Naive thymus-derived CD4-positive, alpha-beta T cell (primary cell): Measurements from ENCODE around the gene MBL2. TPM values are rescaled to one million over a fixed set of nuclear protein-coding genes. Genes with fewer than 3 reads are reported as not detected.

ENCODE experiments used
- ATAC-seq: fragments of 150-1000 bp; cut with Tn5 transposase; 2 replicates; pipeline ENCODE4 v1.10.0; 2021; ENCODE audit warnings: mild to moderate bottlenecking, moderate library complexity
- CTCF ChIA-PET: fragments of 350-600 bp; sonication (Branson Sonifier 250); formaldehyde crosslinking; loops from one replicate; lab custom pipeline; 2021; ENCODE audit warnings: antibody characterized with exemption; lab: Charles Lee
- POLR2A ChIA-PET: fragments of 350-600 bp; sonication (Branson Sonifier 250); formaldehyde crosslinking; loops from one replicate; lab custom pipeline; 2021; ENCODE audit warnings: antibody characterized with exemption, inconsistent platforms; lab: Charles Lee
- DNase-seq, 9 donors: peaks; one replicate each; pipeline versions ENCODE4 v3.0.0 to v3.0.0-alpha.2; 2020 to 2022; ENCODE audit warnings: mixed read lengths in 1 of 9
- H3K27ac ChIP-seq: one replicate; pipeline ENCODE4 v1.7.0; 2013; ENCODE audit warnings: mild to moderate bottlenecking, low read depth, low read length, moderate library complexity
- H3K27me3 ChIP-seq, 2 donors: one replicate each; pipeline ENCODE4 v1.7.0; 2013; ENCODE audit warnings: low read length in 2 of 2, mild to moderate bottlenecking in 2 of 2, moderate library complexity in 2 of 2; ENCODE audit not compliant: control insufficient read depth in 2 of 2, insufficient read depth in 2 of 2
- H3K36me3 ChIP-seq, 3 experiments: 1 replicate in 2 of 3; 2 replicates in 1 of 3; pipeline ENCODE4 v1.7.0; 2013; ENCODE audit warnings: low read length in 3 of 3, mild to moderate bottlenecking in 3 of 3, moderate library complexity in 1 of 3; ENCODE audit not compliant: insufficient read depth in 3 of 3, control insufficient read depth in 2 of 3
- H3K4me1 ChIP-seq, 2 donors: one replicate each; pipeline ENCODE4 v1.7.0; 2013; ENCODE audit warnings: low read length in 2 of 2, mild to moderate bottlenecking in 2 of 2, moderate library complexity in 1 of 2; ENCODE audit not compliant: control insufficient read depth in 2 of 2, insufficient read depth in 2 of 2
- H3K4me3 ChIP-seq: 2 replicates; pipeline ENCODE4 v1.7.0; 2013; ENCODE audit warnings: mild to moderate bottlenecking, low read length
- H3K9me3 ChIP-seq, 3 experiments: 1 replicate in 2 of 3; 2 replicates in 1 of 3; pipeline ENCODE4 v1.7.0; 2013; ENCODE audit warnings: low read length in 3 of 3; ENCODE audit not compliant: control insufficient read depth in 2 of 3
- H3K27ac Mint-ChIP-seq, 9 donors: one replicate each; pipeline ENCODE4 v1.8.0; 2020 to 2022; ENCODE audit warnings: mixed read lengths in 9 of 9, mild to moderate bottlenecking in 8 of 9, moderate library complexity in 5 of 9, inconsistent platforms in 2 of 9
- H3K27me3 Mint-ChIP-seq, 5 donors: one replicate each; pipeline ENCODE4 v1.8.0; 2021 to 2022; ENCODE audit warnings: mixed read lengths in 5 of 5, mild to moderate bottlenecking in 1 of 5
- H3K36me3 Mint-ChIP-seq, 5 donors: one replicate each; pipeline ENCODE4 v1.8.0; 2020 to 2022; ENCODE audit warnings: mixed read lengths in 5 of 5, mild to moderate bottlenecking in 3 of 5, inconsistent platforms in 1 of 5
- H3K4me1 Mint-ChIP-seq, 7 donors: one replicate each; pipeline ENCODE4 v1.8.0; 2020 to 2022; ENCODE audit warnings: mixed read lengths in 7 of 7, mild to moderate bottlenecking in 3 of 7, inconsistent platforms in 1 of 7
- H3K4me3 Mint-ChIP-seq, 10 donors: one replicate each; pipeline ENCODE4 v1.8.0; 2020 to 2022; ENCODE audit warnings: mild to moderate bottlenecking in 10 of 10, mixed read lengths in 10 of 10, moderate library complexity in 6 of 10, inconsistent platforms in 2 of 10
- H3K9me3 Mint-ChIP-seq, 11 donors: one replicate each; pipeline ENCODE4 v1.8.0; 2020 to 2022; ENCODE audit warnings: mixed read lengths in 11 of 11, mild to moderate bottlenecking in 4 of 11, inconsistent platforms in 1 of 11, moderate library complexity in 1 of 11
- intact Hi-C, 2 donors: fragments of 100-400 bp; cut with micrococcal nuclease; formaldehyde crosslinking; loops; one replicate each; pipeline ENCODE4 v1.15.1; 2023
- polyA plus RNA-seq, 2 donors: library from polyadenylated mRNA; unstranded; fragments of 300-500 nt; fragmentation: Illumina TruSeq; gene quantifications; one replicate each; pipeline ENCODE4 v1.2.3, GENCODE V29; 2021
- total RNA-seq, 6 experiments: library from RNA in 5 of 6; stranded (reverse) in 5 of 6; gene quantifications; 1 replicate in 5 of 6; 2 replicates in 1 of 6; pipeline ENCODE4 v1.2.3 and lab custom pipeline; 2021 to 2026

The MBL2 gene
- total and polyA plus RNA-seq, 7 experiments from 2014 or later, result not detected

GRCh38 chr10:52805414-52806285 is 33.1 kb upstream of the MBL2 start:
- POLR2A ChIA-PET, result no interaction called here
- H3K4me1 Mint-ChIP-seq, result peaks cover 0 to 1% (median 0%) of the 10 kb centered on the region in 7 donors

GRCh38 chr10:52801947-52802346 is 29.4 kb upstream of the MBL2 start:
- DNase-seq, result no peak
- Histone ChIP-seq H3K4me1 (no peaks in the 10 kb centered on the region), H3K36me3 (no peaks in the 10 kb centered on the region), H3K27ac (no peak overlapping the region), H3K27me3 (no peaks in the 10 kb centered on the region), H3K9me3 (no peaks in the 10 kb centered on the region), H3K4me3 (no peak overlapping the region)
- Mint-ChIP-seq H3K4me1 (no peaks in the 10 kb centered on the region), H3K4me3 (no peak overlapping the region), H3K27me3 (no peaks in the 10 kb centered on the region), H3K36me3 (no peaks in the 10 kb centered on the region), H3K9me3 (peaks cover 0 to 22% (median 7%) of the 10 kb centered on the region in 11 donors), H3K27ac (no peak overlapping the region)
- ATAC-seq, result no peak
- CTCF ChIA-PET, result no interaction called here
- intact Hi-C loops, result no loop called here
- POLR2A ChIA-PET, result no interaction called here

More at GRCh38 chr10:52805414-52806285, 33.1 kb upstream of the MBL2 start:
- CTCF ChIA-PET, result no interaction called here
- H3K27me3 Mint-ChIP-seq, result no peaks in the 10 kb centered on the region
- no peaks in the 10 kb centered on the region for H3K27me3 ChIP-seq
- ATAC-seq (no peak), DNase-seq (no peak)
- H3K4me3 Mint-ChIP-seq, result no peak overlapping the region
- no peaks in the 10 kb centered on the region for H3K36me3 Mint-ChIP-seq
- no peak overlapping the region for H3K27ac ChIP-seq
- H3K27ac Mint-ChIP-seq, result no peak overlapping the region
- H3K36me3 ChIP-seq, result no peaks in the 10 kb centered on the region
- H3K4me1 ChIP-seq, result no peaks in the 10 kb centered on the region
- no peaks in the 10 kb centered on the region for H3K9me3 ChIP-seq
- no peak overlapping the region for H3K4me3 ChIP-seq
- intact Hi-C loops, result no loop called here
- peaks cover 0 to 13% (median 1%) of the 10 kb centered on the region in 11 donors for H3K9me3 Mint-ChIP-seq

GRCh38 chr10:52786098-52786497 is 13.5 kb upstream of the MBL2 start:
- Mint-ChIP-seq H3K27ac (no peak overlapping the region), H3K27me3 (no peaks in the 10 kb centered on the region), H3K36me3 (no peaks in the 10 kb centered on the region), H3K4me1 (no peaks in the 10 kb centered on the region), H3K4me3 (no peak overlapping the region), H3K9me3 (peaks cover 0 to 11% (median 0%) of the 10 kb centered on the region in 11 donors)
- intact Hi-C loops, result no loop called here
- ATAC-seq (no peak), DNase-seq (no peak)
- CTCF ChIA-PET, result no interaction called here
- POLR2A ChIA-PET, result no interaction called here
- H3K27ac ChIP-seq, result no peak overlapping the region
- H3K27me3 ChIP-seq, result no peaks in the 10 kb centered on the region
- H3K9me3 ChIP-seq, result no peaks in the 10 kb centered on the region
- no peaks in the 10 kb centered on the region for H3K4me1 ChIP-seq
- no peaks in the 10 kb centered on the region for H3K36me3 ChIP-seq
- no peak overlapping the region for H3K4me3 ChIP-seq

- Mint-ChIP-seq H3K4me3 (no peak overlapping the region), H3K4me1 (no peaks in the 10 kb centered on the region), H3K27me3 (peaks cover 0 to 2% (median 0%) of the 10 kb centered on the region in 5 donors), H3K36me3 (no peaks in the 10 kb centered on the region), H3K9me3 (peaks cover 0 to 11% (median 0%) of the 10 kb centered on the region in 11 donors), H3K27ac (no peak overlapping the region)
- no peaks in the 10 kb centered on the region for H3K9me3 ChIP-seq
- ATAC-seq (no peak), DNase-seq (no peak)
- H3K27ac ChIP-seq, result no peak overlapping the region
- ChIA-PET POLR2A (no interaction called here), CTCF (no interaction called here)
- H3K27me3 ChIP-seq, result no peaks in the 10 kb centered on the region
- intact Hi-C loops, result no loop called here
- no peaks in the 10 kb centered on the region for H3K36me3 ChIP-seq
- H3K4me3 ChIP-seq, result no peak overlapping the region
- H3K4me1 ChIP-seq, result no peaks in the 10 kb centered on the region
These were observed 12.8 kb upstream of the MBL2 start for GRCh38 chr10:52785418-52785817.

- no peaks in the 10 kb centered on the region for H3K27me3 ChIP-seq
- Mint-ChIP-seq H3K27ac (no peak overlapping the region), H3K4me3 (no peak overlapping the region), H3K36me3 (no peaks in the 10 kb centered on the region), H3K9me3 (peaks cover 0 to 14% (median 0%) of the 10 kb centered on the region in 11 donors), H3K4me1 (no peaks in the 10 kb centered on the region), H3K27me3 (peaks cover 0 to 4% (median 0%) of the 10 kb centered on the region in 5 donors)
- no peak overlapping the region for H3K27ac ChIP-seq
- ChIA-PET CTCF (no interaction called here), POLR2A (no interaction called here)
- intact Hi-C loops, result no loop called here
- DNase-seq, result no peak
- H3K4me3 ChIP-seq, result no peak overlapping the region
- no peaks in the 10 kb centered on the region for H3K9me3 ChIP-seq
- no peaks in the 10 kb centered on the region for H3K36me3 ChIP-seq
- no peak for ATAC-seq
- H3K4me1 ChIP-seq, result no peaks in the 10 kb centered on the region
These were observed 11.1 kb upstream of the MBL2 start for GRCh38 chr10:52783726-52784125.

GRCh38 chr10:52782554-52782953 is 10.0 kb upstream of the MBL2 start:
- ChIA-PET CTCF (no interaction called here), POLR2A (no interaction called here)
- ATAC-seq (no peak), DNase-seq (no peak)
- intact Hi-C loops, result no loop called here
- Histone ChIP-seq H3K4me3 (no peak overlapping the region), H3K4me1 (no peaks in the 10 kb centered on the region), H3K36me3 (no peaks in the 10 kb centered on the region), H3K27ac (no peak overlapping the region), H3K27me3 (no peaks in the 10 kb centered on the region), H3K9me3 (no peaks in the 10 kb centered on the region)
- no peak overlapping the region for H3K4me3 Mint-ChIP-seq
- H3K36me3 Mint-ChIP-seq, result no peaks in the 10 kb centered on the region
- H3K27ac Mint-ChIP-seq, result no peak overlapping the region
- H3K4me1 Mint-ChIP-seq, result no peaks in the 10 kb centered on the region
- H3K9me3 Mint-ChIP-seq, result peaks cover 0 to 14% (median 0%) of the 10 kb centered on the region in 11 donors
- peaks cover 0 to 4% (median 0%) of the 10 kb centered on the region in 5 donors for H3K27me3 Mint-ChIP-seq
